Erythroblast (primary cell): Measurements from ENCODE around the gene KBTBD4.

ENCODE experiments used
- GATA1 ChIP-seq: IDR thresholded peaks from 2 replicates; pipeline ENCODE4 v1.6.1; 2011; ENCODE audit warnings: low read depth, mild to moderate bottlenecking, control low read depth, low read length, moderate library complexity
- POLR2A ChIP-seq: IDR thresholded peaks from 2 replicates; pipeline ENCODE4 v1.6.1; 2011; ENCODE audit warnings: mild to moderate bottlenecking, low read length

- no peak for TF ChIP-seq POLR2A
- TF ChIP-seq GATA1 = no peak
Measured at GRCh38 chr11:47571895-47572294, 6.9 kb downstream of the KBTBD4 start.
